Superior temporal gyrus (tissue), 1 donor: Measurements from ENCODE around the gene HLA-DRA.

Experiments used
- DNase-seq: peaks from one replicate; pipeline ENCODE4 v3.0.0-alpha.2; 2016; ENCODE audit errors: extremely low spot score

Gene HLA-DRA

DNA sequence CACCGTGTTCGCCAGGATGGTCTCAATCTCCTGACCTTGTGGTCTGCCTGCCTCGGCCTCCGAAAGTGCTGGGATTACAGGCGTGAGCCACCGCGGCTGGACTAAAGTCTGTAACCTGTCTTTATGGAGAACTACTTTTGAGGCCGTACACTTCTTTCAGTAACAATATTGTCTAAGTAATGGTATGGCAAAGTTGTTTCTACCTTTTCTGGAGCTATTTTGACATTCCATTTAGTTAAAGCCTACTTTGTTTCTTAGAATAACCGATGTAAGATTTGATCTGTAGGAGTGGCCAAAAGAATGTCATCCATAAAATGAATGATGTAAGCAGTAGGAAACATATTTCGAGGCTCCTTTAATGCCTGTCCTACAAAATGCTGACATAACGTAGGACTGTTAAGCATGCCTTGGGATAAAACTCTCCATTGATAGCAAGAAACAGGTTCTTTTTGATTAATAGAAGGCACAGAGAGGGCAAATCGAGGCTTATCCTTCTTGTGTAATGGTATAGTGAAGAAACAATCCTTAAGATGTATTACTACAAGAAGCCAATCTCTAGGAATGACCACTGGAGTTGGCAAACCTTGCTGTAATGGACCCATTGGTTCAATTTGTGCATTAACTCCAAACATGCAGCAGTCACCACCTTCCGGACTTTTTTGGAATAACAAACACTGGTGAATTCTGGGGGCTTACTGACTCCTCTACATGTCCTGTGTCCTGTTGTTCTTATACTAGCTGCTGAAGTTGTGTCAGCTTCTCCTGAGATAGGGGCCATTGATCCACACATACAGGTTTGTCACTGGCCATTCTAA lies 35.9 kb downstream of the HLA-DRA start:
- DNase-seq = no peak

GRCh38 chr6:32483968-32484613 lies 44.4 kb downstream of the HLA-DRA start:
- no peak for DNase-seq

GRCh38 chr6:32484614-32484998 lies 44.9 kb downstream of the HLA-DRA start:
- DNase-seq = no peak

GRCh38 chr6:32488083-32488482 lies 48.4 kb downstream of the HLA-DRA start:
- no peak for DNase-seq

DNA sequence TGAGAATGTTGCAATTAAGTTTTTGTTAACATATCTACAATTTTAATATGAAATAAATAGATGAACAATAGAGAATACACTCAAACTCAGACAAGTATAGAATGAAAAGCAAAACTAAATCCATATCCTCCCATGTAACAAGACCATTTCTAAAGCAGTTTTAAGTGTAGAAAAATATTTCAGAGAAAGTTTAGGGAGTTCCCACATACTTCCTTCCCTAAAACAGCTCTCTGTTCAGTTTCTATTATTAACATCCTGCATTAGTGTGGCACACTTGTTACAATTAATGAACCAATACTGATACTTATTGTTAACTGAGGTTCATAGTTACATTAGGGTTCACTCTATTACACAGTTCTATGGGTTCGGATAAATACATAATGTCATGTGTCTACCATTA lies 52.0 kb downstream of the HLA-DRA start:
- DNase-seq = no peak

DNA sequence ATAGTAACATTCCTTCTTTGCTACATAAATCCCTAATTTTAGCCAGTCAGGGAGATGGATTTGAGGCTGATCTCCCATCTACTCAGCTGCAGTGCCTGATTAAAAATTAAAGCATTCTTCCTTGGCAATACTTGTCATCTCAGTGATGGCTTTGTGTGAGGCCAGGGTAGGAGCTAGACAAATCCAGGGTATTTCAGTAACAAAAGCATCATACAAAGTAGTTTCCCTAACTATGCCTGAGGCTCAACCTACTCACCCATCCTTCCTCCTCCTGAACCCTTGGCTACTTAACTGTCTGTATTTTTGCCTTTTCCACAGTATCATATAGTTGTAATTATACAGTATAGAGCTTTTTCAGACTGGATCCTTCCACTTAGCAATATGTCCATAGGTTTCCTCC lies 52.7 kb downstream of the HLA-DRA start:
- DNase-seq = no peak
